Stimulated activated CD4-positive, alpha-beta T cell treated with anti-CD3 and anti-CD28 coated beads, Interleukin-15, amount 100 ng/mL, for 1 hour (primary cell): Measurements from ENCODE around the gene AUP1.

ENCODE experiments used
- DNase-seq, 2 donors: peaks; one replicate each; pipeline ENCODE4 v3.0.0-alpha.2; 2020; ENCODE audit warnings: low read depth in 1 of 2, low spot score in 1 of 2

AUP1 gene

DNA sequence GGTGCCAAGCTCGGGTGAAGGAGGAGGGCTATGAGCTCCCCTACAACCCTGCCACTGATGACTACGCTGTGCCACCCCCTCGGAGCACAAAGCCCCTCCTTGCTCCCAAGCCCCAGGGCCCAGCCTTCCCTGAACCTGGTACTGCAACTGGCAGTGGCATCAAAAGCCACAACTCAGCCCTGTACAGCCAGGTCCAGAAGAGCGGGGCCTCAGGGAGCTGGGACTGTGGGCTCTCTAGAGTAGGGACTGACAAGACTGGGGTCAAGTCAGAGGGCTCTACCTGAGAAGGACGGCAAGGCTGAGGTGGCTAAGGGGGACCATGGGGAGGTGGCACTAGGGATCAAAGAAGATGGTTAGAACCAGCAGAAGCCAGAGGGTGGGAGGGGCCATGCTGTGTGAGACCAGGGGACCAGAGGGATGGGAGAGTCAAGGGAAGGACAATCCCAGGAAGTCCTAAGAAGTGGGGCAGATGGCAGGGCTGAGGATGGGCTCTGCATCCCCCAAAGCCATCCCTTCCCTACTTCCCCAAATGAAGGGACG, 27.4 kb upstream of the AUP1 start:
- no peak for DNase-seq

DNA sequence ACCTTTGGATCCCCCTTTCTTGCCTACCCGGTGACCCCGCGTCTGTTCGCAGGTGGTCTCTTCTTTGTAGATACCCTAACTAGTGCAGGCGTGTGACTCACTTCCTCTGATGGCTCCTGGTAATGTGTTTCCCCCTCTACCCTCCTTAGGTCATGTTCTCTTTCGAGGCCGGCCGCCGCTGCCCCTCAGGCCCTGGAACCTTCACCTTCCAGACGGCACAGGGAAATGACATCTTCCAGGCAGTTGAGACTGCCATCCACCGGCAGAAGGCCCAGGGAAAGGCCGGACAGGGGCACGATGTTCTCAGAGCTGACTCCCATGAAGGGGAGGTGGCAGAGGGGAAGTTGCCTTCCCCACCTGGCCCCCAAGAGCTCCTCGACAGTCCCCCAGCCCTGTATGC, 26.7 kb upstream of the AUP1 start:
- DNase-seq = no peak

DNA sequence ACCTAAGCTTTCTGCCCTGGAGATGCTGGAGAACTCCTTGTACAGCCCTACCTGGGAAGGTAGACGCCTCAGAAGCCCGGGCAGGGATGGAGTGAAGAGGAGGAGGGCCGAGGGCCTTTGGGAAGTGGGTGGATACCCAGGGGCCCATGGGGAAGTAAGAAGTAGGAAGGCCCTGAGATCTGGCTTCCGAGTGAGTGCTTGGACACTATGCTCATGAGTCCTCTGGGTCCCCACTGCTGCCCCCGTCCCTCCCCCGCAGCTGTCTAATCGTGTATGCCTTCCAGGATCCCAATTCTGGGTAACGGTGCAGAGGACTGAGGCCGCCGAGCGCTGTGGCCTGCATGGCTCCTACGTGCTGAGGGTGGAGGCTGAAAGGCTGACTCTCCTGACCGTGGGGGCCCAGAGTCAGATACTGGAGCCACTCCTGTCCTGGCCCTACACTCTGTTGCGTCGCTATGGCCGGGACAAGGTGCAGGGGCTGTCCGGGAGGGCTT, 26.2 kb upstream of the AUP1 start:
- DNase-seq = no peak

DNA sequence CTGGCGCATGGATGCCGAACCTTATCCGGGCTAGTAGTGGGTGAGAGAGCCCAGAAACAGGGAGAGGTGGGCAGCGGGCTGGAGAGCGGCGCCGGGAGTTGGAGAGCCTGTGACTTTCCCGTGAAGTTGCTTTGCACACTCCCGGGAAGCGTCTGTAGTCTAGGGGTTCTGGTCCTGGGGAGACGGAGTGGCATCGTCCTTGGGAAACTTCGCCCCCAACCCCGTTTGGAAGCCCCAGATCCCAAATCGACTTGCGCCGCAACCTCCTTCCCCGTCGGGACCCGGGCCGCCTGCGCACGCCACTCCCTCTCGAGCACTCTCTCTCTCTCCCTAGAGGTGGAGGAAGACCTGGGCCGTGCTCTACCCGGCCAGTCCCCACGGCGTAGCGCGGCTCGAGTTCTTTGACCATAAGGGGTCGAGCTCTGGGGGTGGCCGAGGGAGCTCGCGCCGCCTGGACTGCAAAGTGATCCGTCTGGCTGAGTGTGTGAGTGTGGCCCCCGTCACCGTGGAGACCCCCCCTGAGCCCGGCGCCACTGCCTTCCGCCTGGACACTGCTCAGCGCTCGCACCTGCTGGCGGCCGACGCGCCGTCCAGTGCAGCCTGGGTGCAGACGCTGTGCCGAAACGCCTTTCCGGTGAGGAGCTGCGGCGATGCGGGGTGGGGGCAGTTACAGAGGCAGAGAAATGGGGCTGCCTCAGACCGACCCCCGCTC, 25.5 kb upstream of the AUP1 start:
- peak in 1 of 2 donors; percentile 28 for DNase-seq

DNA sequence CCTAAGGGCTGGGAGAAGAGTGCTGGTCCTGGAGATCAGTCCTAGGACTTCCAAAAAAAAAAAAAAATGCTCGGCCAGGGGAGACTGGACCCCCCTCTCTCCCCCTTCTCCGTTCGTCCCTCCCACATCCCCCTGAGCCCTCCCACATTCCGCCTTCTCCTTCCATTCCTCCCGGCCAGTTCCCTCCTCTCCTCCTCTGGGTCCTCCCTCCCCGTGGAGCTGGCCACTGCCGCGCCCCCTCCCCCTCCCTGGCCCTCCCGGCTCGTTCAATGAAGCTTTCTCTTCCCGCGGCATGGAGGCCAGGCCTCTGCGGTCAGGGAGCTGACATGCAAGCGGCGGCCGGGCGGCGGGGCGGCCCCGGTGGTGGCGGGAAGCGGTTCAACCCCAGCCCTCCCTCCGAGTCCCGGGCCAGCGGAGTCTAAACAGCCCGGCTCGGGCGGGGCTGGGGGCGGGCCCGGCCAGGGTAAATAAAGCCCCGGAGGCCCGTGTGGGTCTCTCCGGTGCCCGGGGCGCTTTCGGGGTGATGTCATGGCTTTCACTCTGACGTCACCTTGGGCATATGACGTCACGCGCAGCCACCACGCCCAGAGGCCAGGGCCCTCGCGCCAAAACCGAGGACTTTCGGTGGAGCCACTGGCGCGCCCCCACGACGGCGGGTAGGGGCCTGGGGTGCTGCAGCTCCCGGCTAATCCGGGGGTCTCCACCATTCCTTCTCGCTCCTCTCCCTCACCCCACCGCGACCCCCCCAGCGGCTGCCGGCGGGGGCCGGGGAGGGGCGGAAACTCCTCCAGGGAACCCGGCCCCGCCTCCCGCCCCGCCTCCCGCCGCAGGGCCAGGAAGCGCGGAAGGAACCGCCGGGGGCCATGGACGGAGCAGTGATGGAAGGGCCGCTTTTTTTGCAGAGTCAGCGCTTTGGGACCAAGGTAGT, 24.6 kb upstream of the AUP1 start, which contains the start of the genes DOK1 and LOXL3:
Gene DOK1 (plus strand): TSS at position 829 of the 928 bp plus-strand sequence. CDS start 35 bp downstream, at position 864.
Gene LOXL3 (minus strand): TSS at position 51 of the 928 bp plus-strand sequence. CDS start 1,308 bp downstream, outside the sequence.
- peak; percentile 63 to 78 for DNase-seq

DNA sequence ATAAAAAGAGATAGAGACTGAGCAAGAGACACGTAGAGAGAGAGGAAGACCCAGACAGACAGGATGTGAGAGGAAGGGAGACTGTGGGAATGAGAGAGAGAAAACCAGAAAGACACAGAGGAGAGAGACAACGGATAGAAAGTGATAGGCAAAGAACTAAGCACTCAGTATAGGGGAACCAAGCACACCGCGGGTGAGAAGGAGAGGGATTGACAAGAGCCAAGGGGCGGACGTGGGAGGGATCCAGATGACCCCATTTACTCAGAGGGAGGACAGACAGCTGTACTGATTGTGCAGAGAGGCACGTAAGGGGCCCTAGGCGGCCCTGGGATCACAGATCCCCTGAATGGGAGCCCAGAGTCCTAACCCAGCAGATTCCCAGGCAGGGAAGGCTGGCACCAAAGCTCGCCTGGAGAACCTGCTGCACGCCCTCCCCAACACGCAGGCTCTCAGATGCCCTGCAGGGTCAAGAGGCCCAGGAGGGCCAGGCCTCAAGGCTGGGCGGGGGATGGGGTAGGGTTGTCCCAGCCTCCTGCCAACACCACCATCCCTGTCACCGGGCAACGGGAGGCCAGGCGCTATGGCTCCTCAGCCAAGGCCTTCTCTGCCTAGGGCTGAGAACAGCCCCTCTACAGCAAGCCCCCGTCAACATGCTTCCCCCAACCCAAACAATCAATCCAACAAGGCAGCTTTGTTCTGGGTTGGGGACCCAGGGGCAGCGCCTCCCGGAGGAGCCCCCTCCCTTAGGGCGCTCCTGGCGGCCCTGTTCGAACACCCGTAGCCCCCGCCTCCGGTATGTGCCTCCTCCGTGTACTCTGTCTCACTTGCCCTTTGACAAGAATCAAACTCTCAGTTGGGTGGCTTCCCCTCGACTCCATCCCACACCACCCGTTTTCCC, 23.7 kb upstream of the AUP1 start:
- DNase-seq = no peak

DNA sequence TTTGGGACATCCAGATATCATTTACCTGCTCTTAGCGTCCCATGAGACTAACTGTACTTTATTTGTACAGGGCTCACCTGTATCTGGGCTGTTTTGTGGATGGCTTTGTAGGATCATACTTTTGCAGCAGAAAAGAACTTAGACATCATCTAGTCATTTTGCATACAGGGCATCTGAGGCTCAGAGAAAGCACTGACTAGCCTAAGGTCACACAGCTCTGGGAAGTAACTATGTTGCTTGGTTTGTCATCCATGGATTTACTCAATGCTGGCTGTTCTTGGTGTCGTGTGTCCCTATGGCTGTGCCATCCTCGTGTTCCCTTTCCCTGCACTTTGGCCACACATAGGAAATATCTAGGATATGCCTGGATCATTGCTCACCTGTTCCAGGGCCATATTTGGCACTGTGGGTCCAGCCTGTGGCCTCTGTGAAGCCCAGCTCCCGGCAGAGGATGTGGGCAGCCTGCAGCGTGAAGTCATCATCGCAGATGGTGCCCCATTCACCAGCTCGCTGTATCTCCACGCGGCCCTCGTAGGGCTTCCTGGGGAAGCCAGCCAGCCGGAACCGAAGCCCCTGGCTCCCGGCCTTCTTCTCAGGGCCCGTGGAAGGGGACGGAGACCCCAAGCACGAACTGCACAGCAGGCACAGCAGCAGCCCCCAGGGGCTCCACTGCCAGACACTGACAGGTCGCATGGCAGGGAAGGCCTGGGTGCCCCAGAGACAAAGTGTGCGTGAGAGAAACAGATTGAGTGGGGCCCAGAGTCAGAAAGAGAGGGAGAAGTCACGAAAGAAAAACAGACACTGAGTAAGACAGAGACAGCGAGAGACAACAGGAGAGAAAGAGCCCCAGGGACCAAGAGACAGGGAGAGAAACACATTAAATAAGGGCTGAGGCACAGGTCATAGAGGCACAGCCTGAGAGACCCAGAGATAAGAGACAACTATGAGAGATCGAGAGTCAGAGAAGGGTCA, 22.7 kb upstream of the AUP1 start:
- DNase-seq = no peak

DNA sequence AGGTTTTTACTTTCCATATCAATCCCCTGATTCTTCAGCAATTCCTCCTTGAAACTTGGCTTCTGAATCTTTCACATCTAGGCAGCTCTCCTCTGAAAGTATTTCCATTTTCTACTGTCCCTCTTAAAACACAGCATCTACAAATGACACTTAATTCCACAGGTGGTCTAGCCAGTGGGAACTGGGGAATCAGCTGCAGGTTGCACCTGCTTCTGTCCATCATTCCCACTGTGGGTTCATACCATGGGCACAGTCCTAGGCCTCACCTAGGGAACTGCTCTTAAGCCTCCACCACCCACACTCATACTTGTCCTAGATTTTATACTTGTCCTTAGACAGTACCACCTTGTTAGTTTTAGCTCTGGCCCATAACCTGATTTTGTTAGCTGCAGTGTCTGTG, 22.0 kb upstream of the AUP1 start:
- no peak for DNase-seq

DNA sequence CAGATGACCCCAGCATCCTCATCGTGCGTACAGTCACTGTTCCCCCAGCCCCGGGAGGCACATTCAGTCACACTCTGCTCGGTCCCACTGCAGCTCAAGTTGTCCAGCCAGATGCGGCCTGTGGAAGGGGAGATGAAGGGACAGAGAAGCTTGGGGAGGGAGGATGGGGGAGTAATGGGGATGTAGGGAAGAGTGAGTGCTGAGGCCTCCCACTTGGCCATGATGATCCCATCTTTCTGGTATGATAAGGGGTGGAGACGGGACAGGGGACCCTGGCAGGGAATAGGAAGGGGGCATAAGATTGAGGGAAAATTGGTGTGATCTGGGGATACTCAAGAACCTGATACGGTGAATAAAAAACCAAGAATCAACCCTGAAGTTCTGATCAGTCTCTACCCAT, 20.7 kb upstream of the AUP1 start:
- DNase-seq = no peak

DNA sequence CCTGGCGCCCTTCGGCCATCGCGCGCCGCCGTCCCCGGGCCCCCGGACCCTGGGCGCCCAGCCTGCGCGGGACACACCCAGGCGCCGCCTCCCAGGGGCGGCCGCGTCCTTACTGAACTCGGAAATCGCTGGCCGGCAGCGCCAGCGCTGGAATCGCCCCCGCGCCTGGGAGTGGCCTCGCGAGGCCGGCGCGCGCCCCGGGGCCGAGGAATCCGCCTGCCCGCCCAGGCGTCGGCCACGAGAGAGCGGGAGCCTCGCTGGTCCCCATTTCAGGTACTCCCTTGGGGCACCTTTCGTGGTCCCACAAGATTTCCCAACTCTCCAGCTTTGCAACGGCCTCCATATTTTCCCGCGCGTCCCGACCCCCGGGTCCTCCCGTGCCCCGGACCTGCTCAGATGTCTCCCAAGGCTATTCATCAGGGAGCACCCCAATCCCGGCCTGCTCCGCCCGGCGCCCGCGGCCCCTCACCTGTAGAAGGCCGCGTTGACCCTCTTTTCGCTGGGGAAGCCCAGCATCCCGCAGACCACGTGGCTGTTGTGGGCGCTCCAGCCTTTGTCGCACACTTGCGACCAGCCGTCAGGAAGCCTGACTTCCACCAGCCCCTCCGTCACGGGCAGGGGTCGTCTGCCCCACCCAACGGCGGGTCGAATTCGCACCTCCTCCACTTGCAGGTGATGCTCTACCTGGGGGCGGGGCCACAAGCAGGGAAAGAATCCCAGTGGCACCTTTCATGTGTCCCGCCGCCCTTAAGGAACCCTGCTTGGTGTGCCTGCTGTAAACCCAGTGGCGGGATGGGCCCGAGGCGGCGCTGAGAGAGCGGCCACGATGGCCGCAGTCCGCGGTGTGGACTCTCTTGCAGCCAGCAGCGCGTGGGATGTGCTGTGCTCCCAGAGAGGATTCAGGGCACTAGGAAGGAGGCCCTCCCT, 19.7 kb upstream of the AUP1 start:
- no peak for DNase-seq

DNA sequence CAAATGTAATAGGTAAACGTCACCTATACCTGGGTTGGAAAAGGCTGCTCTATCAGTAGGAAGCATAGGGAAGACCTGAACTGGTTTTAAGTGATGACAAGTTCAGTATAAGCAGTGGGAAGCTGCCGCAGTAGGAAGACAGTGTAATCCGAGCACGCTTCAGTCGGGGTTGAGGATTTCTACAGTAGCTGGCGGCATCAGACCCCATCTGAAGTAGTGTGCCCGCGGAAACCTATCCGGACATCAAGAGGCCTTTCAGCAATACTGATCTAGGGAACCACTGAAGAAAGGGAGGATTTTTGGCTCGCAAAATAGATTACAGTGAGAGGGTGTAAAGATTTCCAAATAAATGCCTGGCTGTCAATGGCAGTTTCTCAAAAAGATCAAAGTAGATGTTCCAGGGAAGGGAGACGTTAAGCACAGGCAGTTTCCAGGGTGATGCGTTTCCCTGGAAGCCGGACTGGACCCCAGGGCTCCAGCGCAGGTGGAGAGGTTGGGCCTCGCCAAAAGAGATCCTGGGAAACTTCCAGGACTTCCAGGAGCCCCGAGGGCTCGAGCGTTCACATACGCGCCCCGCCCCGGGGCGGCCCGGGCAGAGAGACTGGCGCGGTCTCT, 18.9 kb upstream of the AUP1 start:
- no peak for DNase-seq

DNA sequence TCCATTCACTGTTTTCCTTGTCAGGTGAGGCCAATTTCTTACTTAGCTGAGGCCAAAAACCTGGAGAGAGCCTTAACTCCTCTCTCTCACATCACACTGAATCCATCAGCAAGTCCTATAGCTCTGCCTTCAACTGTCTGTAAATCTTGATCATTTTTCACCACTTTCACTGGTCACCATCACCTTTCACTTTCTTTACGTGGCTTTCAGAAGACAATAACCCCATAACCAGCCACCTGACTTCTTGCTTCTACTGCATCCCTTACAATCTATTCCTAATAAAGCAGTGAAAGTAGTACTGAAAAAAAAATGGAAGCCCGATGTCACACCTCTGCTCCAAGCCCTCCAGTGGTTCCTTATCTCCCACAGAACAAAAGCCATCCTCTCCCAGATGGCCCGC, 16.5 kb upstream of the AUP1 start:
- no peak for DNase-seq

DNA sequence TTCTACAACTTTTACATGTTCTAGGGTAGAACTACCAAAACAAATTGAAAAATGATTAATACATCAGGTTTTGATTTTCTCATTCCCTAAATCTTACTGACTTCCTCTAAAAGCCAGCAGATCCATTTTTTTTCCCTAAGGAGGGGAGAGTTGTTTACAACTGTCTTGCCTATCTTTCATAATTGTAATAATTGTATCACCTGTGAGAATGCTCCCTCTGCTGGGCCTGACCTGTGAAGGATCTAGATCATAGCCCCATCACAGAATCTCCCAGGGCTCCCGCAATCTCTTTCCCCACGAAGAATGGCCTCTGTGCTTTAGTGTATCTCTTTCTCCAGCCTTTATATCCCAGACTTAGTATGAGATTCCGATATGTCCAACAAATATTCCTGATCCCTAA, 15.1 kb upstream of the AUP1 start:
- DNase-seq = no peak

DNA sequence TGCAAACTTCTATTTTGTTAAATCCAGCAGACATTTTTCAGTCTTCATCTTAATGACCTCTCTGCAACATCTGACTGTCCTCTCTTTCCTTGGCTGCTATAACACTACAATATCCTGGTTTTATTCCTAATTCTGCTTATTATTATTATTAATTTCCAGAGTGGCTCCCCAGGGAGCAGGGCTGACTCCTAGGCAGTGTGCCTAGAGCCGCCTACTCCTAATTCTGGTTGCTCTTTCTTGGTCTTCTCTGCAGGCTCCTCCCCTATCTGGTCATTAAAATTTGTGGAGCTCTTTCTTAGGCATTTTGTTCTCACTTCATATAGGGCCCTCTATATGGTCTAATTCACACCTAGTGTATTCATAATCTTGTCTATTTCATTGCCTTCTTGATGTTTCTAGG, 13.5 kb upstream of the AUP1 start:
- no peak for DNase-seq

DNA sequence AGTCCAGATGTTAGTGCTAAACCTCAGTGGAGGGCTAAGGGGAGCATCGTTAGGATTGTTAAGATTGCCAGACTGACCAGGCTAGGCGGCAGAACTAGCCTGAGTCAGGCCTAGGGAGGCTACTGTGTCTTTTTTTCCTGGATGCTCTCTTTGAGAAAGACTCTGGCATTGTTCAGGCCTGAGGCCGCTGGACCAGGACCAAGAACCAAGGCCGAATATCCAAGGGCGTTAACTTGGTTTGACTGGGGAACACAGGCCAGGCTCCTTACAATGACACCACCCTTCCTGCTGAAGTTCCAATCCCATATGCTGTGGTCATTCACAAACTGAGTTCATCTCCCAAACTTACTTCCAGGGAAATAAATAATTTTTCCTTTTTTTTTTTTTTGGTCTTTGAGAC, 10.8 kb upstream of the AUP1 start:
- no peak for DNase-seq

DNA sequence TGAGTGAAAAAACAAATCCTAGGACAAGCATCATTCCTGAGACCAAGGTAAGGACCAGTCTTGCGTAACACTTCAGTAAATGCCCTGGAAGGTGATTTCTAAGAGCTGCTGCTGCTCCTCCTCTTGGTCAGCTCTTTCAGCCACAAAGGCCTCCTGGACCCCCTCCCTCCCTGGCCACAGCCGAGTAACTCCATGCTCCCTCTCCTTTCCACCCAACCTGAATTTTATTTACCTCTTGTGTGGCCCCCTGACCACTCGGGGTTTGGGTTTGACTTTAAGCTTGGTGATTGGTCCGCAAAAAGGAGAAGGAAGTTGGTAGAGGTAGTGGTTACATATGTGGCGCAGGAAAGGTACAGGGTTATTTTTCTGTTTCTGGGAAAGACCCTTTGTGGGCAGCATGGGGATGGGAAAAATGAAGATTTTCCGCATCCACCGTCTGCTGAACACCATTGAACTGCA, 9.4 kb upstream of the AUP1 start:
- DNase-seq = no peak

DNA sequence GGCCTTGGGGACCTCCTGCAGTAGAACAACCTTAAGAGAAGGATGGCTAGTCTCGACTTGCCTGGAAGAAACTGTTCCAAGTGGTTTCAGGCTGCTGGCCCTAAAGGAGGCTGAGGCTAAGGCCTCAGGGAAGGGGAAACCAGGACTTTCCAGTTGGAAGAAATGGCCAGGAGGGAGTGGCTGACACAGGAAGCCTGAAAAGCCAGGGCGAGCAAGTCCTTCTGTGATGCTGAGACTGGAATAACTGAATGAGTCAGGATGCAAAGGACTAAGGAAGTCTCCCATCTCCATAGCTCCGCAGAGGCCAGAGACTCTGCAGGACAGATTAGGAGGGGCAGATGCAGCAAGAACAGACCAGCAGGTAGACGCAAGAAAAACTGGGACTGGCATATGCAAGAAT, 7.6 kb upstream of the AUP1 start:
- DNase-seq = no peak
